CD14-positive monocyte (primary cell): ENCODE measurements around the gene LRRC10B. TPM values are rescaled to one million over a fixed set of nuclear protein-coding genes. Genes with fewer than 3 reads are reported as not detected.

Experiments
- DNase-seq, 3 donors: peaks; one replicate each; pipeline ENCODE4 v3.0.0-alpha.2; 2011 to 2022
- H2AFZ ChIP-seq: 2 replicates; pipeline ENCODE4 v1.6.0; 2012; ENCODE audit warnings: mild to moderate bottlenecking, low read depth, low read length, inconsistent platforms; ENCODE audit not compliant: insufficient read depth, poor library complexity, severe bottlenecking
- H3K27ac ChIP-seq, 2 donors: 1 replicate in 1 of 2; 2 replicates in 1 of 2; pipeline ENCODE4 v1.5.1; 2012 to 2013; ENCODE audit warnings: low read length in 2 of 2, control low read depth in 1 of 2, inconsistent platforms in 1 of 2, low read depth in 1 of 2, mild to moderate bottlenecking in 1 of 2
- H3K27me3 ChIP-seq, 2 donors: one replicate each; pipeline versions ENCODE4 v1.6.0 to v1.6.1; 2011 to 2013; ENCODE audit warnings: low read length in 2 of 2; ENCODE audit not compliant: control insufficient read depth in 2 of 2, insufficient read depth in 2 of 2
- H3K36me3 ChIP-seq, 2 donors: replicated peaks in 1 of 2; 1 replicate in 1 of 2; 2 replicates in 1 of 2; pipeline versions ENCODE4 v1.5.1 to v1.6.1; 2012 to 2013; ENCODE audit warnings: low read length in 2 of 2, control low read depth in 1 of 2, inconsistent platforms in 1 of 2, mild to moderate bottlenecking in 1 of 2; ENCODE audit not compliant: insufficient read depth in 2 of 2, control insufficient read depth in 1 of 2
- H3K4me1 ChIP-seq, 2 donors: 1 replicate in 1 of 2; 2 replicates in 1 of 2; pipeline versions ENCODE4 v1.5.1 to v1.6.1; 2012 to 2013; ENCODE audit warnings: low read length in 2 of 2, control low read depth in 1 of 2, inconsistent platforms in 1 of 2, mild to moderate bottlenecking in 1 of 2, moderate library complexity in 1 of 2; ENCODE audit not compliant: insufficient read depth in 2 of 2, control insufficient read depth in 1 of 2
- H3K4me2 ChIP-seq: replicated peaks from 2 replicates; pipeline ENCODE3; 2012; ENCODE audit warnings: low read length, moderate library complexity, mild to moderate bottlenecking; ENCODE audit not compliant: poor library complexity, severe bottlenecking; ENCODE audit errors: extremely low read depth
- H3K4me3 ChIP-seq, 3 experiments: fragments of 200-600 bp in 1 of 3; sonication (generic) in 1 of 3; replicated peaks in 1 of 3; 1 replicate in 2 of 3; 2 replicates in 1 of 3; pipeline ENCODE4 v1.5.1; 2011 to 2013; ENCODE audit warnings: low read length in 3 of 3, mild to moderate bottlenecking in 3 of 3, control low read depth in 2 of 3, low read depth in 2 of 3, inconsistent platforms in 1 of 3, moderate library complexity in 1 of 3
- H3K79me2 ChIP-seq: 2 replicates; pipeline ENCODE4 v1.6.0; 2012; ENCODE audit warnings: mild to moderate bottlenecking, control low read depth, inconsistent platforms, low read length, moderate library complexity; ENCODE audit not compliant: insufficient read depth
- H3K9ac ChIP-seq: 2 replicates; pipeline ENCODE4 v1.6.0; 2017; ENCODE audit warnings: low read length, mild to moderate bottlenecking; ENCODE audit not compliant: insufficient read depth, poor library complexity, severe bottlenecking
- H3K9me3 ChIP-seq, 2 donors: replicated peaks in 1 of 2; 1 replicate in 1 of 2; 2 replicates in 1 of 2; pipeline versions ENCODE4 v1.5.1 to v1.6.1; 2012 to 2013; ENCODE audit warnings: low read length in 2 of 2, control low read depth in 1 of 2; ENCODE audit not compliant: control insufficient read depth in 1 of 2, insufficient read depth in 1 of 2
- H4K20me1 ChIP-seq: 2 replicates; pipeline ENCODE4 v1.6.0; 2012; ENCODE audit warnings: mild to moderate bottlenecking, low read length, control low read depth, moderate library complexity; ENCODE audit not compliant: insufficient read depth
- H3K27ac Mint-ChIP-seq, 7 donors: one replicate each; pipeline ENCODE4 v1.8.0; 2020; ENCODE audit warnings: mild to moderate bottlenecking in 7 of 7, mixed read lengths in 7 of 7, moderate library complexity in 6 of 7, inconsistent platforms in 2 of 7
- H3K27me3 Mint-ChIP-seq, 3 donors: one replicate each; pipeline ENCODE4 v1.8.0; 2021 to 2022; ENCODE audit warnings: low read depth in 3 of 3, mild to moderate bottlenecking in 3 of 3, mixed read lengths in 3 of 3, moderate library complexity in 3 of 3, inconsistent platforms in 1 of 3
- H3K36me3 Mint-ChIP-seq, 2 donors: one replicate each; pipeline ENCODE4 v1.8.0; 2020; ENCODE audit warnings: mixed read lengths in 2 of 2, inconsistent platforms in 1 of 2, mild to moderate bottlenecking in 1 of 2
- H3K4me1 Mint-ChIP-seq: one replicate; pipeline ENCODE4 v1.8.0; 2020; ENCODE audit warnings: mild to moderate bottlenecking, mixed read lengths
- H3K4me3 Mint-ChIP-seq, 2 donors: one replicate each; pipeline ENCODE4 v1.8.0; 2020; ENCODE audit warnings: mild to moderate bottlenecking in 2 of 2, mixed read lengths in 2 of 2, moderate library complexity in 1 of 2
- H3K9me3 Mint-ChIP-seq, 7 donors: one replicate each; pipeline ENCODE4 v1.8.0; 2020 to 2022; ENCODE audit warnings: mixed read lengths in 7 of 7, mild to moderate bottlenecking in 6 of 7, moderate library complexity in 6 of 7, inconsistent platforms in 2 of 7
- WGBS: methylation state at CpG from one replicate; pipeline ENCODE4 v1.1.5; 2013; ENCODE audit warnings: missing lambda C conversion rate; ENCODE audit not compliant: insufficient coverage; 5-methylcytosine and 5-hydroxymethylcytosine counted together
- intact Hi-C, 2 donors: fragments of 100-400 bp; cut with micrococcal nuclease; formaldehyde crosslinking; loops; one replicate each; pipeline versions ENCODE4 v1.15.0 to v1.15.1; 2023
- polyA plus RNA-seq, 3 donors: library from polyadenylated mRNA; depleted of rRNA in 1 of 3; unstranded in 2 of 3; stranded (reverse) in 1 of 3; fragments of 300-500 nt in 2 of 3; fragments of >200 nt in 1 of 3; fragmentation: Illumina TruSeq in 2 of 3; gene quantifications; 1 replicate in 2 of 3; 2 replicates in 1 of 3; pipeline ENCODE4 v1.2.3, GENCODE V29; 2012 to 2021
- TF ChIP-seq, protein P1 (sequence below): fragments of 200-600 bp; IDR thresholded peaks from one replicate; pipeline ENCODE4 v1.8.0; 2022; ENCODE audit warnings: antibody characterized with exemption, mild to moderate bottlenecking

LRRC10B gene
- polyA plus RNA-seq, 3 donors = not detected

- Histone ChIP-seq H3K9ac (no peak overlapping the region), H3K27ac (no peak overlapping the region), H3K4me2 (no peak overlapping the region), H3K27me3 (peaks cover 19 to 45% of the 10 kb centered on the region in 2 donors), H3K4me3 (no peak overlapping the region), H2AFZ (no peak overlapping the region), H3K4me1 (no peaks in the 10 kb centered on the region), H4K20me1 (no peaks in the 10 kb centered on the region), H3K9me3 (peaks cover 0 to 12% of the 10 kb centered on the region in 2 donors), H3K36me3 (no peaks in the 10 kb centered on the region), H3K79me2 (no peaks in the 10 kb centered on the region)
- Mint-ChIP-seq H3K4me1 (no peaks in the 10 kb centered on the region), H3K27ac (peak overlapping the region in 1 of 7 donors; percentile 59), H3K36me3 (no peaks in the 10 kb centered on the region), H3K27me3 (peaks cover 43 to 58% (median 48%) of the 10 kb centered on the region in 3 donors), H3K4me3 (no peak overlapping the region), H3K9me3 (peaks cover 0 to 2% (median 0%) of the 10 kb centered on the region in 7 donors)
- WGBS = 75% methylated on average over 10 of the region's 13 CpGs
- no peak for DNase-seq
- intact Hi-C loops = no loop called here
- TF ChIP-seq, protein P1, sequence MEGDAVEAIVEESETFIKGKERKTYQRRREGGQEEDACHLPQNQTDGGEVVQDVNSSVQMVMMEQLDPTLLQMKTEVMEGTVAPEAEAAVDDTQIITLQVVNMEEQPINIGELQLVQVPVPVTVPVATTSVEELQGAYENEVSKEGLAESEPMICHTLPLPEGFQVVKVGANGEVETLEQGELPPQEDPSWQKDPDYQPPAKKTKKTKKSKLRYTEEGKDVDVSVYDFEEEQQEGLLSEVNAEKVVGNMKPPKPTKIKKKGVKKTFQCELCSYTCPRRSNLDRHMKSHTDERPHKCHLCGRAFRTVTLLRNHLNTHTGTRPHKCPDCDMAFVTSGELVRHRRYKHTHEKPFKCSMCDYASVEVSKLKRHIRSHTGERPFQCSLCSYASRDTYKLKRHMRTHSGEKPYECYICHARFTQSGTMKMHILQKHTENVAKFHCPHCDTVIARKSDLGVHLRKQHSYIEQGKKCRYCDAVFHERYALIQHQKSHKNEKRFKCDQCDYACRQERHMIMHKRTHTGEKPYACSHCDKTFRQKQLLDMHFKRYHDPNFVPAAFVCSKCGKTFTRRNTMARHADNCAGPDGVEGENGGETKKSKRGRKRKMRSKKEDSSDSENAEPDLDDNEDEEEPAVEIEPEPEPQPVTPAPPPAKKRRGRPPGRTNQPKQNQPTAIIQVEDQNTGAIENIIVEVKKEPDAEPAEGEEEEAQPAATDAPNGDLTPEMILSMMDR = no peak
These were observed 43.6 kb downstream of the LRRC10B start for GRCh38 chr11:61552108-61552635.

DNA sequence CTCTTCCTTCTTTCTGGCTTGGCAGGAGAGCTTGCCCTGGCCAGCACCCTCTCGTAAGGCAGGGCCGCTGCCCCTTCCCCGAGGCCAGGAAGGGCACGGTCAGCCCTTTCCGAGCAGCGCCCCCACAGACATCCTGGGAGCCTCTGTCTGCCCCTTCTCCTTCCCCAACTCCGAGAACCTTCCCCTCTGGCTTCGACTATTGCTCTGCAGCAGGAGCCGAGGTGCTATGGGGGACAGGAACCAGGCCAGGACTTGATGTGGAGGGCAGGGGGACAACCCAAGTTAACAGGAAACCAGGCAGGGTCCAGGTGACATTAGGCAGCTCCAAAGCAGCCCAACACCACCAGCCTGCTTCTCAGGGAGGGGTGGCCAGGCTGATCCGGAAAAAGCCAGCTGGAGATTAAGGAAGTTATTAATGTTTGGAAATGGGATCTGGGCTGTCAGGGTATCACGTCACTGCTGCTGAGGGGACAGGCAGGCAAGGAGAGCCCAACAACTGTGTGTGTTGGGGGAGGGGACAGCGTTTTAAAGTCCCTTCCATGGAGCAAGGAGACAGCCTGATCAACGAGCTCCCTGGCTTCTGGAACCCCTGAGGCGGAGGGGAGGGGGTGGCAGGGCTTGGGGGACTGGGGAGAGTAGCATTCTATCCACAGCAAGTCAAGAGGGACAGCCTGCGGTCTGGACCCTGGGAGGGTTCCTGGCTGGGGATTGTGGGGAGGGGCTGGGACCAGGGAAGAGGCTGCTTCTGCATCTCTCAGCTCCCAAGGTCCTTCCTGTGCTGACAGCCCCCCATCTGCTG, 45.0 kb downstream of the LRRC10B start:
- 42% methylated on average over 8 of the region's 15 CpGs for WGBS

More for the DNA sequence above, 45.0 kb downstream of the LRRC10B start:
- no peaks in the 10 kb centered on the region for H3K79me2 ChIP-seq
- H3K9me3 ChIP-seq = peaks cover 0 to 12% of the 10 kb centered on the region in 2 donors
- H3K4me1 Mint-ChIP-seq = no peaks in the 10 kb centered on the region
- no peak overlapping the region for H3K27ac Mint-ChIP-seq
- peak overlapping the region in 1 of 2 donors; percentile 59 for H3K4me3 Mint-ChIP-seq
- H3K9me3 Mint-ChIP-seq = peaks cover 0 to 2% (median 0%) of the 10 kb centered on the region in 7 donors
- peaks cover 19 to 48% of the 10 kb centered on the region in 2 donors for H3K27me3 ChIP-seq
- no peaks in the 10 kb centered on the region for H4K20me1 ChIP-seq
- H3K4me2 ChIP-seq = no peak overlapping the region
- no peak for DNase-seq
- no peak overlapping the region for H3K27ac ChIP-seq
- TF ChIP-seq, protein P1 = no peak
- no peak overlapping the region for H3K4me3 ChIP-seq
- H2AFZ ChIP-seq = no peak overlapping the region
- H3K27me3 Mint-ChIP-seq = peaks cover 48 to 63% (median 50%) of the 10 kb centered on the region in 3 donors
- H3K4me1 ChIP-seq = no peaks in the 10 kb centered on the region
- no peak overlapping the region for H3K9ac ChIP-seq
- H3K36me3 Mint-ChIP-seq = no peaks in the 10 kb centered on the region
- intact Hi-C loops = no loop called here
- no peaks in the 10 kb centered on the region for H3K36me3 ChIP-seq
